Neuronal stem cell (in vitro differentiated cells): ENCODE results near the gene ABCF1.

Experiments used
- DNase-seq: peaks from one replicate; pipeline ENCODE4 v3.0.0-alpha.2; 2013; ENCODE audit warnings: low spot score
- H2AFZ ChIP-seq: one replicate; pipeline ENCODE4 v1.6.1; 2013; ENCODE audit warnings: mild to moderate bottlenecking, low read length, inconsistent platforms
- H2AK5ac ChIP-seq: 2 replicates; pipeline ENCODE4 v1.6.1; 2013; ENCODE audit warnings: low read depth, mild to moderate bottlenecking, inconsistent platforms, low read length, moderate library complexity, mixed read lengths
- H2BK120ac ChIP-seq: 2 replicates; pipeline ENCODE4 v1.6.1; 2013; ENCODE audit warnings: low read depth, mild to moderate bottlenecking, inconsistent platforms, low read length, moderate library complexity, mixed read lengths
- H2BK12ac ChIP-seq: one replicate; pipeline ENCODE4 v1.6.1; 2013; ENCODE audit warnings: low read length, inconsistent platforms
- H2BK15ac ChIP-seq: 2 replicates; pipeline ENCODE4 v1.6.1; 2013; ENCODE audit warnings: mild to moderate bottlenecking, low read length, inconsistent platforms, mixed read lengths
- H2BK5ac ChIP-seq: one replicate; pipeline ENCODE4 v1.6.1; 2013; ENCODE audit warnings: inconsistent platforms, mild to moderate bottlenecking, low read length, moderate library complexity
- H3K14ac ChIP-seq: one replicate; pipeline ENCODE4 v1.6.1; 2013; ENCODE audit warnings: low read length, inconsistent platforms
- H3K18ac ChIP-seq: 2 replicates; pipeline ENCODE4 v1.6.1; 2013; ENCODE audit warnings: low read length, inconsistent platforms
- H3K23ac ChIP-seq: 2 replicates; pipeline ENCODE4 v1.6.1; 2013; ENCODE audit warnings: low read depth, mild to moderate bottlenecking, mixed read lengths, low read length, inconsistent platforms; ENCODE audit not compliant: poor library complexity
- H3K27ac ChIP-seq: replicated peaks from 3 replicates; pipeline ENCODE4 v1.5.1; 2013; ENCODE audit warnings: low read length, inconsistent platforms
- H3K27me3 ChIP-seq, 3 experiments: 2 replicates each; pipeline ENCODE4 v1.6.1; 2013; ENCODE audit warnings: low read length in 3 of 3, mild to moderate bottlenecking in 2 of 3, inconsistent platforms in 1 of 3, low read depth in 1 of 3, mixed read lengths in 1 of 3, moderate library complexity in 1 of 3; ENCODE audit not compliant: control insufficient read depth in 3 of 3, insufficient read depth in 3 of 3
- H3K36me3 ChIP-seq, 2 donors: replicated peaks in 1 of 2; 2 replicates each; pipeline ENCODE4 v1.6.1; 2013; ENCODE audit warnings: low read length in 2 of 2; ENCODE audit not compliant: control insufficient read depth in 2 of 2, insufficient read depth in 2 of 2
- H3K4ac ChIP-seq: 2 replicates; pipeline ENCODE4 v1.6.1; 2013; ENCODE audit warnings: inconsistent platforms, mild to moderate bottlenecking, low read length, moderate library complexity
- H3K4me1 ChIP-seq, 2 donors: 1 replicate in 1 of 2; 2 replicates in 1 of 2; pipeline ENCODE4 v1.6.1; 2013; ENCODE audit warnings: low read length in 2 of 2, low read depth in 1 of 2; ENCODE audit not compliant: control insufficient read depth in 2 of 2, insufficient read depth in 1 of 2
- H3K4me2 ChIP-seq: one replicate; pipeline ENCODE4 v1.6.1; 2013; ENCODE audit warnings: mild to moderate bottlenecking, low read length, inconsistent platforms; ENCODE audit not compliant: insufficient read depth, poor library complexity, severe bottlenecking
- H3K4me3 ChIP-seq, 2 donors: 2 replicates each; pipeline ENCODE4 v1.5.1; 2013; ENCODE audit warnings: low read length in 2 of 2, mild to moderate bottlenecking in 2 of 2, inconsistent platforms in 1 of 2, moderate library complexity in 1 of 2
- H3K79me1 ChIP-seq: one replicate; pipeline ENCODE4 v1.6.1; 2013; ENCODE audit warnings: low read depth, mild to moderate bottlenecking, inconsistent platforms, low read length, moderate library complexity
- H3K9ac ChIP-seq: one replicate; pipeline ENCODE4 v1.6.1; 2013; ENCODE audit warnings: mild to moderate bottlenecking, low read depth, low read length, inconsistent platforms; ENCODE audit not compliant: poor library complexity
- H3K9me3 ChIP-seq, 2 donors: replicated peaks in 1 of 2; 2 replicates each; pipeline versions ENCODE3 to v1.6.1; 2013; ENCODE audit warnings: low read length in 2 of 2, mild to moderate bottlenecking in 2 of 2, inconsistent platforms in 1 of 2, low read depth in 1 of 2, mixed read lengths in 1 of 2, moderate library complexity in 1 of 2; ENCODE audit not compliant: control insufficient read depth in 2 of 2, insufficient read depth in 1 of 2
- H4K8ac ChIP-seq: one replicate; pipeline ENCODE4 v1.6.1; 2013; ENCODE audit warnings: low read depth, mild to moderate bottlenecking, inconsistent platforms, low read length, moderate library complexity
- H4K91ac ChIP-seq: one replicate; pipeline ENCODE4 v1.6.1; 2013; ENCODE audit warnings: low read length, low read depth, mild to moderate bottlenecking, inconsistent platforms; ENCODE audit not compliant: poor library complexity
- whole genome bisulfite sequencing, 2 donors: extraction: QIAGEN DNeasy Blood & Tissue Kit; methylation state at CpG; one replicate each; pipeline ENCODE4 v1.1.7; 2013; ENCODE audit warnings: missing lambda C conversion rate in 2 of 2, mixed read lengths in 1 of 2; ENCODE audit not compliant: insufficient read length in 2 of 2, insufficient replicate concordance in 1 of 2; ENCODE audit errors: extremely low coverage in 2 of 2; 5-methylcytosine and 5-hydroxymethylcytosine counted together

Gene ABCF1

GRCh38 chr6:30601436-30601814, 30.2 kb downstream of the ABCF1 start:
- H4K8ac ChIP-seq = no peak overlapping the region
- H2AK5ac ChIP-seq = no peak overlapping the region
- no peaks in the 10 kb centered on the region for H3K79me1 ChIP-seq
- DNase-seq = no peak
- H2BK5ac ChIP-seq = no peak overlapping the region
- no peaks in the 10 kb centered on the region for H3K9me3 ChIP-seq
- H3K18ac ChIP-seq = no peak overlapping the region
- no peak overlapping the region for H3K4ac ChIP-seq
- H3K4me3 ChIP-seq = no peak overlapping the region
- peaks cover 59 to 69% of the 10 kb centered on the region in 2 donors for H3K36me3 ChIP-seq
- no peak overlapping the region for H2BK120ac ChIP-seq
- no peak overlapping the region for H3K27ac ChIP-seq
- no peak overlapping the region for H2BK12ac ChIP-seq
- H3K27me3 ChIP-seq = no peaks in the 10 kb centered on the region
- H3K4me2 ChIP-seq = no peak overlapping the region
- no peak overlapping the region for H3K23ac ChIP-seq
- H3K14ac ChIP-seq = no peak overlapping the region
- H2AFZ ChIP-seq = no peak overlapping the region
- H2BK15ac ChIP-seq = no peak overlapping the region
- no peaks in the 10 kb centered on the region for H3K4me1 ChIP-seq
- no peak overlapping the region for H3K9ac ChIP-seq
- no peak overlapping the region for H4K91ac ChIP-seq
- no CpG with 5 or more reads among the region's 6 CpGs for WGBS, 2 donors

- Histone ChIP-seq H2AFZ (no peak overlapping the region), H3K9me3 (no peaks in the 10 kb centered on the region), H3K27me3 (no peaks in the 10 kb centered on the region), H3K23ac (peak overlapping the region; percentile 25), H4K8ac (no peak overlapping the region), H2BK12ac (no peak overlapping the region), H2BK5ac (no peak overlapping the region), H2BK120ac (no peak overlapping the region), H3K9ac (no peak overlapping the region), H3K18ac (no peak overlapping the region), H3K36me3 (peaks cover 62 to 75% of the 10 kb centered on the region in 2 donors), H3K27ac (no peak overlapping the region), H3K14ac (no peak overlapping the region), H4K91ac (no peak overlapping the region), H2AK5ac (no peak overlapping the region), H3K4ac (no peak overlapping the region), H3K4me1 (no peaks in the 10 kb centered on the region), H3K4me2 (no peak overlapping the region), H2BK15ac (no peak overlapping the region), H3K79me1 (no peaks in the 10 kb centered on the region), H3K4me3 (no peak overlapping the region)
- no CpG with 5 or more reads among the region's 39 CpGs for WGBS, 2 donors
- DNase-seq = no peak
These were observed 30.8 kb downstream of the ABCF1 start for GRCh38 chr6:30601815-30602641.

DNA sequence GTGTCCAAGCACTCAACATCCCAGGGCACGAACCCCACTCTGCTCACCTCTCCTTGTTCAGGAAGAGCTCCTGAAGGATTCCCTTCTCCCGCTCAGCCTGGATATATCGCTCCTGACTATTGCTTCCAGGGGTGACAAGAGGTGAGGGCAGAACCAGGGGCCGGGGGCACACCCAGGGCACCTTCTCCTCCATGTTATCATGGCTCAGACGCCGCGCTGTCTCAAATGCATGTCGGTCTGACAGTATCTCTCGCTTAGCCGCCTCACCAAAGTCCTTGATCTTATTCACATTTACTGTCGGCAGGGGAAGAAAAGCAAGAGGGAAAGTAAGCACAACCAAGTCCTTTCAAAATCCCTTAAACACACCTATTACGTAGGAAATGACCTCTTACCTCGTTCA, 32.7 kb downstream of the ABCF1 start:
- Histone ChIP-seq H3K4me1 (no peaks in the 10 kb centered on the region), H3K4me2 (no peak overlapping the region), H3K14ac (no peak overlapping the region), H4K8ac (no peak overlapping the region), H3K27me3 (no peaks in the 10 kb centered on the region), H2BK12ac (no peak overlapping the region), H3K27ac (no peak overlapping the region), H2AK5ac (no peak overlapping the region), H2BK15ac (no peak overlapping the region), H3K9ac (no peak overlapping the region), H4K91ac (no peak overlapping the region), H2BK120ac (no peak overlapping the region), H3K18ac (no peak overlapping the region), H3K36me3 (peaks cover 67 to 94% of the 10 kb centered on the region in 2 donors), H2BK5ac (no peak overlapping the region), H3K9me3 (no peaks in the 10 kb centered on the region), H2AFZ (no peak overlapping the region), H3K4me3 (peak overlapping the region in 1 of 2 donors; percentile 16), H3K23ac (no peak overlapping the region), H3K4ac (no peak overlapping the region), H3K79me1 (no peaks in the 10 kb centered on the region)
- DNase-seq = no peak
- WGBS, 2 donors = no CpG with 5 or more reads among the region's 13 CpGs

GRCh38 chr6:30610065-30610464, 38.8 kb downstream of the ABCF1 start:
- Histone ChIP-seq H2BK120ac (no peak overlapping the region), H3K4me1 (peaks cover 5 to 6% of the 10 kb centered on the region in 2 donors), H4K91ac (no peak overlapping the region), H2AK5ac (no peak overlapping the region), H2AFZ (no peak overlapping the region), H3K4me3 (no peak overlapping the region), H3K79me1 (peaks cover 2% of the 10 kb centered on the region), H2BK5ac (no peak overlapping the region), H3K14ac (no peak overlapping the region), H3K27me3 (no peaks in the 10 kb centered on the region), H3K23ac (no peak overlapping the region), H3K36me3 (peaks cover 31 to 92% of the 10 kb centered on the region in 2 donors), H2BK15ac (no peak overlapping the region), H4K8ac (no peak overlapping the region), H3K27ac (no peak overlapping the region), H2BK12ac (no peak overlapping the region), H3K9me3 (no peaks in the 10 kb centered on the region), H3K18ac (no peak overlapping the region), H3K9ac (no peak overlapping the region), H3K4ac (no peak overlapping the region), H3K4me2 (no peak overlapping the region)
- no CpG with 5 or more reads among the region's 4 CpGs for WGBS, 2 donors
- no peak for DNase-seq
